Tibial artery (tissue), 4 donors: ENCODE results near the gene SRSF12.

Experiments used
- DNase-seq, 2 donors: peaks; one replicate each; pipeline ENCODE4 v3.0.0-alpha.2; 2019
- H3K27ac ChIP-seq, 2 donors: fragments of 200-600 bp; sonication (generic) in 1 of 2; 1 replicate in 1 of 2; 2 replicates in 1 of 2; pipeline ENCODE4 v1.5.1; 2018 to 2019; ENCODE audit warnings: mild to moderate bottlenecking in 1 of 2
- H3K27me3 ChIP-seq, 2 donors: fragments of 200-600 bp; sonication (generic) in 1 of 2; one replicate each; pipeline versions ENCODE4 v1.5.1 to v1.6.0; 2016 to 2019
- H3K36me3 ChIP-seq, 3 donors: fragments of 200-600 bp; sonication (generic) in 2 of 3; one replicate each; pipeline ENCODE4 v1.5.1; 2016 to 2019; ENCODE audit warnings: mild to moderate bottlenecking in 2 of 3
- H3K4me1 ChIP-seq, 4 donors: fragments of 200-600 bp; sonication (generic) in 2 of 4; 1 replicate in 3 of 4; 2 replicates in 1 of 4; pipeline ENCODE4 v1.5.1; 2016 to 2019
- H3K4me3 ChIP-seq, 2 donors: fragments of 200-600 bp; sonication (generic) in 1 of 2; 1 replicate in 1 of 2; 2 replicates in 1 of 2; pipeline ENCODE4 v1.5.1; 2018 to 2019; ENCODE audit warnings: mild to moderate bottlenecking in 2 of 2
- H3K9me3 ChIP-seq, 3 donors: fragments of 200-600 bp; sonication (generic) in 1 of 3; one replicate each; pipeline ENCODE4 v1.5.1; 2016 to 2019
- CTCF ChIP-seq, 2 experiments: fragments of 200-600 bp in 1 of 2; fragments of 450-650 bp in 1 of 2; IDR thresholded peaks; one replicate each; pipeline ENCODE4 v1.5.1; 2017 to 2019; ENCODE audit warnings: antibody characterized with exemption in 2 of 2, mild to moderate bottlenecking in 1 of 2, moderate library complexity in 1 of 2
- intact Hi-C: fragments of 100-400 bp; cut with DNase I; formaldehyde crosslinking; loops from one replicate; pipeline ENCODE4 v1.15.0; 2023; ENCODE audit warnings: low total_unique reads

Gene SRSF12

GRCh38 chr6:89082486-89082891 lies 35.4 kb downstream of the SRSF12 start:
- H3K27ac ChIP-seq, result peak overlapping the region; percentile 99 to 100
- no peak for DNase-seq
- intact Hi-C loops, result loop anchor here (5.0 kb wide), 2 partner anchors 60 to 100 kb away; no protein-coding TSS in a partner anchor
- H3K36me3 ChIP-seq, result peaks cover 27 to 39% (median 34%) of the 10 kb centered on the region in 3 donors
- H3K27me3 ChIP-seq, result no peaks in the 10 kb centered on the region
- no peak for TF ChIP-seq CTCF (IDR thresholded peaks at IDR 0.05)
- peaks cover 0 to 50% (median 30%) of the 10 kb centered on the region in 4 donors for H3K4me1 ChIP-seq
- H3K4me3 ChIP-seq, result peak overlapping the region; percentile 90 to 99
- H3K9me3 ChIP-seq, result no peaks in the 10 kb centered on the region

GRCh38 chr6:89081423-89082322 lies 36.2 kb downstream of the SRSF12 start:
- H3K4me1 ChIP-seq, result peaks cover 0 to 42% (median 26%) of the 10 kb centered on the region in 4 donors
- intact Hi-C loops, result loop anchor here (2.0 to 5.0 kb wide), 3 partner anchors 47 to 99 kb away; no protein-coding TSS in a partner anchor
- DNase-seq, result peak; percentile 99 to 100
- H3K9me3 ChIP-seq, result no peaks in the 10 kb centered on the region
- H3K27me3 ChIP-seq, result no peaks in the 10 kb centered on the region
- TF ChIP-seq CTCF (IDR thresholded peaks at IDR 0.05), result no peak
- H3K27ac ChIP-seq, result peak overlapping the region; percentile 99 to 100
- peak overlapping the region; percentile 90 to 99 for H3K4me3 ChIP-seq
- H3K36me3 ChIP-seq, result peaks cover 27 to 39% (median 34%) of the 10 kb centered on the region in 3 donors

GRCh38 chr6:89081129-89081422 lies 36.8 kb downstream of the SRSF12 start:
- H3K27ac ChIP-seq, result peak overlapping the region; percentile 99 to 100
- peak overlapping the region; percentile 90 to 99 for H3K4me3 ChIP-seq
- intact Hi-C loops, result loop anchor here (2.0 to 5.0 kb wide), 3 partner anchors 46 to 99 kb away; no protein-coding TSS in a partner anchor
- no peaks in the 10 kb centered on the region for H3K9me3 ChIP-seq
- H3K27me3 ChIP-seq, result no peaks in the 10 kb centered on the region
- H3K4me1 ChIP-seq, result peaks cover 0 to 38% (median 24%) of the 10 kb centered on the region in 4 donors
- DNase-seq, result no peak
- peaks cover 26 to 37% (median 31%) of the 10 kb centered on the region in 3 donors for H3K36me3 ChIP-seq
- no peak for TF ChIP-seq CTCF (IDR thresholded peaks at IDR 0.05)

GRCh38 chr6:89080281-89081128 lies 37.4 kb downstream of the SRSF12 start, which contains the start of gene PNRC1:
Gene PNRC1 (plus strand): TSS chr6:89080751. CDS start chr6:89080895, 144 bp downstream.
- Histone ChIP-seq H3K9me3 (no peaks in the 10 kb centered on the region), H3K4me3 (peak within 1 kb of the TSS; percentile 90 to 99), H3K27me3 (no peaks in the 10 kb centered on the region), H3K27ac (peak within 1 kb of the TSS; percentile 99 to 100), H3K4me1 (peaks cover 0 to 33% (median 20%) of the 10 kb centered on the region in 4 donors), H3K36me3 (peaks cover 20 to 31% (median 25%) of the 10 kb centered on the region in 3 donors)
- intact Hi-C loops, result loop anchor here (2.0 to 5.0 kb wide), 3 partner anchors 46 to 98 kb away; no protein-coding TSS in a partner anchor
- DNase-seq, result peak; percentile 100
- TF ChIP-seq CTCF (IDR thresholded peaks at IDR 0.05), result no peak
